Fibroblast of villous mesenchyme (primary cell): Measurements from ENCODE around the gene CLASP1. TPM values are rescaled to one million over a fixed set of nuclear protein-coding genes. Genes with fewer than 3 reads are reported as not detected.

Source experiments
- DNase-seq: peaks from one replicate; pipeline ENCODE4 v3.0.0-alpha.2; 2010; ENCODE audit warnings: low read depth
- H3K4me3 ChIP-seq: 2 replicates; pipeline ENCODE4 v1.5.1; 2011; ENCODE audit warnings: low read depth, mild to moderate bottlenecking, low read length
- CTCF ChIP-seq: IDR thresholded peaks from 2 replicates; pipeline ENCODE4 v1.5.1; 2012; ENCODE audit warnings: low read depth, mild to moderate bottlenecking, low read length; ENCODE audit not compliant: insufficient read depth
- total RNA-seq: library from RNA; depleted of rRNA; stranded (reverse); fragments of >200 nt; gene quantifications from 2 replicates; pipeline ENCODE4 v1.2.3, GENCODE V29; 2012

CLASP1 gene
- total RNA-seq, 1 donor, result 58.3 TPM

GRCh38 chr2:121469356-121469755, 179.9 kb downstream of the CLASP1 start:
- no peak for TF ChIP-seq CTCF

GRCh38 chr2:121468936-121469335, 180.3 kb downstream of the CLASP1 start:
- no peak for TF ChIP-seq CTCF
- H3K4me3 ChIP-seq, result no peak overlapping the region
- DNase-seq, result no peak

More at GRCh38 chr2:121469356-121469755, 179.9 kb downstream of the CLASP1 start:
- H3K4me3 ChIP-seq, result no peak overlapping the region
- DNase-seq, result no peak

- no peak overlapping the region for H3K4me3 ChIP-seq
- no peak for DNase-seq
- TF ChIP-seq CTCF, result no peak
These were observed 190.0 kb downstream of the CLASP1 start for GRCh38 chr2:121459291-121459690.

- TF ChIP-seq CTCF, result no peak
- no peak for DNase-seq
- H3K4me3 ChIP-seq, result no peak overlapping the region
These were observed 192.9 kb downstream of the CLASP1 start for GRCh38 chr2:121456325-121456724.

GRCh38 chr2:121455446-121455845, 193.8 kb downstream of the CLASP1 start:
- TF ChIP-seq CTCF, result no peak
- DNase-seq, result no peak
- no peak overlapping the region for H3K4me3 ChIP-seq

- no peak for TF ChIP-seq CTCF
- DNase-seq, result peak; percentile 85
- H3K4me3 ChIP-seq, result no peak overlapping the region
These were observed 194.6 kb downstream of the CLASP1 start for GRCh38 chr2:121454549-121455090.

- TF ChIP-seq CTCF, result no peak
- H3K4me3 ChIP-seq, result no peak overlapping the region
- DNase-seq, result no peak
These were observed 197.9 kb downstream of the CLASP1 start for GRCh38 chr2:121451398-121451797.
